ENCODE measurements around the gene PKD1L1.

Gene PKD1L1

GRCh38 chr7:47744883-47745282 lies 203.4 kb downstream of the PKD1L1 start:
- no peak overlapping the region for H3K4me3 ChIP-seq (ENCODE audit: control insufficient read depth, low read depth, low read length)
- TF ChIP-seq CTCF (IDR thresholded peaks at IDR 0.05; ENCODE audit: control insufficient read depth, insufficient read depth, low read depth, low read length, missing control alignments) = no peak
- DNase-seq (ENCODE audit: low read depth) = no peak

GRCh38 chr7:47743965-47744591 lies 204.2 kb downstream of the PKD1L1 start:
- no peak overlapping the region for H3K4me3 ChIP-seq (ENCODE audit: control insufficient read depth, low read depth, low read length)
- TF ChIP-seq CTCF (IDR thresholded peaks at IDR 0.05; ENCODE audit: control insufficient read depth, insufficient read depth, low read depth, low read length, missing control alignments) = no peak

GRCh38 chr7:47741984-47742383 lies 206.3 kb downstream of the PKD1L1 start:
- TF ChIP-seq CTCF (IDR thresholded peaks at IDR 0.05; ENCODE audit: control insufficient read depth, insufficient read depth, low read depth, low read length, missing control alignments) = no peak
- no peak overlapping the region for H3K4me3 ChIP-seq (ENCODE audit: control insufficient read depth, low read depth, low read length)
- DNase-seq (ENCODE audit: low read depth) = no peak

More at GRCh38 chr7:47743965-47744591, 204.2 kb downstream of the PKD1L1 start:
- DNase-seq (ENCODE audit: low read depth) = no peak

GRCh38 chr7:47739891-47740290 lies 208.4 kb downstream of the PKD1L1 start:
- TF ChIP-seq CTCF (IDR thresholded peaks at IDR 0.05; ENCODE audit: control insufficient read depth, insufficient read depth, low read depth, low read length, missing control alignments) = no peak
- no peak overlapping the region for H3K4me3 ChIP-seq (ENCODE audit: control insufficient read depth, low read depth, low read length)
- no peak for DNase-seq (ENCODE audit: low read depth)

- H3K4me3 ChIP-seq (ENCODE audit: control insufficient read depth, low read depth, low read length) = no peak overlapping the region
- TF ChIP-seq CTCF (IDR thresholded peaks at IDR 0.05; ENCODE audit: control insufficient read depth, insufficient read depth, low read depth, low read length, missing control alignments) = no peak
- no peak for DNase-seq (ENCODE audit: low read depth)
Observed at GRCh38 chr7:47739301-47739875, 208.9 kb downstream of the PKD1L1 start.

GRCh38 chr7:47738563-47739166 lies 209.6 kb downstream of the PKD1L1 start:
- no peak for TF ChIP-seq CTCF (IDR thresholded peaks at IDR 0.05; ENCODE audit: control insufficient read depth, insufficient read depth, low read depth, low read length, missing control alignments)
- DNase-seq (ENCODE audit: low read depth) = no peak
- H3K4me3 ChIP-seq (ENCODE audit: control insufficient read depth, low read depth, low read length) = no peak overlapping the region

Measured in AG09309 (cell line).